PC-3 (cell line): ENCODE results near the gene ENTPD2. TPM values are rescaled to one million over a fixed set of nuclear protein-coding genes. Genes with fewer than 3 reads are reported as not detected.

Experiments used
- ATAC-seq: fragments of 200-7000 bp; cut with Tn5 transposase; 2 replicates; pipeline ENCODE4 v1.9.1; 2020; ENCODE audit warnings: mild to moderate bottlenecking, moderate library complexity
- BruUV-seq: library from RNA; stranded (reverse); fragments of 400-500 nt; replicated peaks from 2 replicates; lab custom pipeline; 2021; lab: Mats Ljungman, UMichigan
- CTCF ChIA-PET: fragments of 300-600 bp; sonication (Branson Sonifier 250); formaldehyde crosslinking; loops from one replicate; lab custom pipeline; 2022; ENCODE audit warnings: antibody characterized with exemption; lab: Charles Lee
- POLR2A ChIA-PET: fragments of 300-600 bp; sonication (Branson Sonifier 250); formaldehyde crosslinking; loops from one replicate; lab custom pipeline; 2022; ENCODE audit warnings: antibody characterized with exemption; ENCODE audit not compliant: unreplicated experiment; lab: Charles Lee
- DNase-seq: peaks from one replicate; pipeline ENCODE4 v3.0.0-alpha.2; 2015
- H2AFZ ChIP-seq: fragments of 300-600 bp; sonication (generic); 2 replicates; pipeline ENCODE4 v1.6.0; 2016; ENCODE audit warnings: antibody characterized with exemption, low read length
- H3F3A ChIP-seq: fragments of 300-600 bp; sonication (generic); one replicate; pipeline ENCODE4 v1.6.0; 2017; ENCODE audit warnings: antibody characterized with exemption, low read length, control low read depth, mild to moderate bottlenecking; ENCODE audit not compliant: unreplicated experiment
- H3K27ac ChIP-seq: fragments of 300-600 bp; sonication (generic); 2 replicates; pipeline ENCODE4 v1.5.1; 2016; ENCODE audit warnings: mild to moderate bottlenecking, low read length
- H3K27me3 ChIP-seq: fragments of 300-600 bp; sonication (generic); 2 replicates; pipeline ENCODE4 v1.6.1; 2016; ENCODE audit warnings: low read length, mixed read lengths
- H3K36me3 ChIP-seq: fragments of 300-600 bp; sonication (generic); 2 replicates; pipeline ENCODE4 v1.6.1; 2016; ENCODE audit warnings: low read depth, mixed run types, low read length, mixed read lengths
- H3K4me1 ChIP-seq: fragments of 300-600 bp; sonication (generic); 2 replicates; pipeline ENCODE4 v1.5.1; 2016; ENCODE audit warnings: low read length; ENCODE audit not compliant: insufficient read depth
- H3K4me2 ChIP-seq: fragments of 300-600 bp; sonication (generic); 2 replicates; pipeline ENCODE4 v1.6.0; 2016; ENCODE audit warnings: low read length
- H3K4me3 ChIP-seq: fragments of 300-600 bp; sonication (generic); 2 replicates; pipeline ENCODE4 v1.5.1; 2016; ENCODE audit warnings: mild to moderate bottlenecking, low read length, mixed read lengths
- H3K79me2 ChIP-seq: fragments of 300-600 bp; sonication (generic); 2 replicates; pipeline ENCODE4 v1.6.1; 2017; ENCODE audit warnings: low read length, mixed read lengths
- H3K9ac ChIP-seq: fragments of 300-600 bp; sonication (generic); 2 replicates; pipeline ENCODE4 v1.6.0; 2016; ENCODE audit warnings: mild to moderate bottlenecking, low read length
- H3K9me2 ChIP-seq: fragments of 300-600 bp; sonication (generic); replicated peaks from 2 replicates; pipeline ENCODE4 v1.6.1; 2016; ENCODE audit warnings: mixed run types, low read length, mixed read lengths
- H3K9me3 ChIP-seq: fragments of 300-600 bp; sonication (generic); 2 replicates; pipeline ENCODE4 v1.6.1; 2016; ENCODE audit warnings: low read length, mixed read lengths
- H4K20me1 ChIP-seq: fragments of 300-600 bp; sonication (generic); 2 replicates; pipeline ENCODE4 v1.6.1; 2016; ENCODE audit warnings: low read length, mixed read lengths
- CTCF ChIP-seq: fragments of 300-600 bp; sonication (generic); conservative IDR thresholded peaks from 2 replicates; pipeline ENCODE4 v1.5.1; 2017; ENCODE audit warnings: antibody characterized with exemption, low read depth, mild to moderate bottlenecking, low read length
- EZH2 ChIP-seq: fragments of 300-600 bp; sonication (generic); IDR thresholded peaks from one replicate; pipeline ENCODE4 v1.6.1; 2017; ENCODE audit warnings: antibody characterized with exemption, mild to moderate bottlenecking, low read length; ENCODE audit not compliant: unreplicated experiment
- EZH2phosphoT487 ChIP-seq: fragments of 300-600 bp; sonication (generic); IDR thresholded peaks from 2 replicates; pipeline ENCODE4 v1.6.1; 2018; ENCODE audit warnings: mild to moderate bottlenecking, antibody characterized with exemption, low read length, borderline replicate concordance
- intact Hi-C: fragments of 100-400 bp; cut with micrococcal nuclease; formaldehyde crosslinking; loops from 2 replicates; pipeline ENCODE4 v1.9.0; 2023
- total RNA-seq: library from RNA; depleted of rRNA; stranded (reverse); fragments of >200 nt; gene quantifications from 2 replicates; pipeline ENCODE4 v1.2.3, GENCODE V29; 2014

The ENTPD2 gene
- total RNA-seq, 1 experiment from 2014 or later: 1.3 TPM

GRCh38 chr9:137044502-137045177 is 9.2 kb downstream of the ENTPD2 start:
- peak overlapping the region; percentile 76 for H3K4me3 ChIP-seq
- peaks cover 24% of the 10 kb centered on the region for H3K79me2 ChIP-seq
- ATAC-seq: peak; percentile 53
- H3K27me3 ChIP-seq: no peaks in the 10 kb centered on the region
- H4K20me1 ChIP-seq: peaks cover 7% of the 10 kb centered on the region; the same call in 1 of the 2 replicates
- BruUV-seq: no TSS peak
- H3K9ac ChIP-seq: peak overlapping the region; percentile 44; the same call in 1 of the 2 replicates
- no peaks in the 10 kb centered on the region for H3F3A ChIP-seq
- intact Hi-C loops: no loop called here
- H3K9me3 ChIP-seq: no peaks in the 10 kb centered on the region
- no peak overlapping the region for H2AFZ ChIP-seq
- DNase-seq: peak; percentile 45
- POLR2A ChIA-PET: no interaction called here
- H3K4me2 ChIP-seq: peak overlapping the region; percentile 95
- CTCF ChIA-PET: interaction anchor here (1.3 kb wide), 1 partner anchor 15 kb away, joined by 4 read pairs; no protein-coding TSS in a partner anchor
- TF ChIP-seq CTCF (no peak), EZH2phosphoT487 (no peak), EZH2 (no peak)
- H3K4me1 ChIP-seq: peaks cover 9% of the 10 kb centered on the region; the same call in 1 of the 2 replicates
- no peaks in the 10 kb centered on the region for H3K9me2 ChIP-seq
- no peak overlapping the region for H3K27ac ChIP-seq
- no peaks in the 10 kb centered on the region for H3K36me3 ChIP-seq

- intact Hi-C loops: no loop called here
- H3K4me2 ChIP-seq: peak overlapping the region; percentile 95
- no peak overlapping the region for H2AFZ ChIP-seq
- peaks cover 7% of the 10 kb centered on the region; the same call in 1 of the 2 replicates for H4K20me1 ChIP-seq
- H3K4me1 ChIP-seq: peaks cover 9% of the 10 kb centered on the region; the same call in 1 of the 2 replicates
- H3K4me3 ChIP-seq: peak overlapping the region; percentile 76; the same call in 1 of the 2 replicates
- no peaks in the 10 kb centered on the region for H3F3A ChIP-seq
- H3K36me3 ChIP-seq: no peaks in the 10 kb centered on the region
- H3K79me2 ChIP-seq: peaks cover 24% of the 10 kb centered on the region
- ChIA-PET CTCF (interaction anchor here (1.3 kb wide), 1 partner anchor 14 kb away, joined by 4 read pairs; no protein-coding TSS in a partner anchor), POLR2A (no interaction called here)
- no peaks in the 10 kb centered on the region for H3K9me3 ChIP-seq
- TF ChIP-seq EZH2phosphoT487 (no peak), CTCF (no peak), EZH2 (no peak)
- TSS peak; percentile 29 for BruUV-seq
- H3K27me3 ChIP-seq: no peaks in the 10 kb centered on the region
- DNase-seq: no peak
- H3K9ac ChIP-seq: no peak overlapping the region
- H3K27ac ChIP-seq: no peak overlapping the region
- H3K9me2 ChIP-seq: no peaks in the 10 kb centered on the region
- ATAC-seq: no peak
Observed at GRCh38 chr9:137044037-137044436, 9.8 kb downstream of the ENTPD2 start.
